ENCODE measurements around the gene ARHGEF38. TPM values are rescaled to one million over a fixed set of nuclear protein-coding genes. Genes with fewer than 3 reads are reported as not detected.
"Not testable (repeated sequence)": the region's sequence is repeated elsewhere in the genome, so short reads cannot be mapped to it uniquely, and the experiment has no call there.

The ARHGEF38 gene
- total RNA-seq, 1 donor from 2014 or later, result not detected

DNA sequence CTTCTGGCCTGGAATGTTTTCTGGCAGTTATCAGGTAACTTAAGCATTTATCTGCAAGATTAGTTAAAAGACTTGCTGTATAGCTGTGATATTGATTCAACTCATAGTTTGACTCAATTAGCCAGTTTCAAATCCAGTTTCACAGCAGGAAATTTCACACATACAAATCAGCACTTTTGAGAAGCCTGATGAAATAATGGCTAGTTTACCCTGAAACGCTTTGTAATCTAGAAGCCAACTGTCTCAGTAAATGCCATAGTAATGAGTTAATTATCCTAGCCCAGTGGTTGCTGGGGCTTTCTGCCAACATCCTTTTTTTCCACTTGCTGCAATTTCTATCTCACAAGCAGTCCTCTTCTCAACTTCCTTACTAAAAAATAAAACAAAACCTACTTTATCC lies 53.1 kb downstream of the ARHGEF38 start:
- Mint-ChIP-seq H3K9me3 (peaks cover 5% of the 10 kb centered on the region), H3K4me1 (no peaks in the 10 kb centered on the region), H3K36me3 (ENCODE audit: low read depth) (no peaks in the 10 kb centered on the region), H3K27me3 (ENCODE audit: low read depth) (no peaks in the 10 kb centered on the region), H3K4me3 (no peak overlapping the region), H3K27ac (ENCODE audit: unreplicated experiment) (no peak overlapping the region)
- DNase-seq (ENCODE audit: low read depth, low spot score), result no peak
- TF ChIP-seq, protein P1, sequence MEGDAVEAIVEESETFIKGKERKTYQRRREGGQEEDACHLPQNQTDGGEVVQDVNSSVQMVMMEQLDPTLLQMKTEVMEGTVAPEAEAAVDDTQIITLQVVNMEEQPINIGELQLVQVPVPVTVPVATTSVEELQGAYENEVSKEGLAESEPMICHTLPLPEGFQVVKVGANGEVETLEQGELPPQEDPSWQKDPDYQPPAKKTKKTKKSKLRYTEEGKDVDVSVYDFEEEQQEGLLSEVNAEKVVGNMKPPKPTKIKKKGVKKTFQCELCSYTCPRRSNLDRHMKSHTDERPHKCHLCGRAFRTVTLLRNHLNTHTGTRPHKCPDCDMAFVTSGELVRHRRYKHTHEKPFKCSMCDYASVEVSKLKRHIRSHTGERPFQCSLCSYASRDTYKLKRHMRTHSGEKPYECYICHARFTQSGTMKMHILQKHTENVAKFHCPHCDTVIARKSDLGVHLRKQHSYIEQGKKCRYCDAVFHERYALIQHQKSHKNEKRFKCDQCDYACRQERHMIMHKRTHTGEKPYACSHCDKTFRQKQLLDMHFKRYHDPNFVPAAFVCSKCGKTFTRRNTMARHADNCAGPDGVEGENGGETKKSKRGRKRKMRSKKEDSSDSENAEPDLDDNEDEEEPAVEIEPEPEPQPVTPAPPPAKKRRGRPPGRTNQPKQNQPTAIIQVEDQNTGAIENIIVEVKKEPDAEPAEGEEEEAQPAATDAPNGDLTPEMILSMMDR (conservative IDR thresholded peaks at IDR 0.05), result no peak

DNA sequence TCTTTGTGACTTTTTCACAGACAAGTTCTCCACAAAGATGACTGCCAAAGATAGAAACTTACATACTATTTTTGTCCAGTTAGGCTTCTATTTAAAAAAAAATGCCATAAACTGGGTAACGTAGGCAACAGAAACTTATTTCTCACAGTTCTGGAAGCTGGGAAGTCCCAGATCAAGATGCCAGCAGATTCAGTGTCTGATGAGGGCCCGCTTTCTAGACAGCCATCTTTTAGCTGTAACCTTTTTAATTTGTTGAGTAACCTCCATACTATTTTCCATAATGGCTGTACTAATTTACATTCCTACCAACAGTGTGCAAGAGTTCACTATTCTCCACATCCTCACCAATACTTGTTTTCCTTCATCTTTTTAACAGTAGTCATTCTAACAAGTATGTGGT lies 55.5 kb downstream of the ARHGEF38 start:
- no peaks in the 10 kb centered on the region for H3K4me1 Mint-ChIP-seq
- no peaks in the 10 kb centered on the region for H3K36me3 Mint-ChIP-seq (ENCODE audit: low read depth)
- no peak overlapping the region for H3K4me3 Mint-ChIP-seq
- no peak overlapping the region for H3K27ac Mint-ChIP-seq (ENCODE audit: unreplicated experiment)
- no peaks in the 10 kb centered on the region for H3K27me3 Mint-ChIP-seq (ENCODE audit: low read depth)
- no peak for DNase-seq (ENCODE audit: low read depth, low spot score)
- peaks cover 5% of the 10 kb centered on the region for H3K9me3 Mint-ChIP-seq
- TF ChIP-seq, protein P1 (conservative IDR thresholded peaks at IDR 0.05), result no peak

DNA sequence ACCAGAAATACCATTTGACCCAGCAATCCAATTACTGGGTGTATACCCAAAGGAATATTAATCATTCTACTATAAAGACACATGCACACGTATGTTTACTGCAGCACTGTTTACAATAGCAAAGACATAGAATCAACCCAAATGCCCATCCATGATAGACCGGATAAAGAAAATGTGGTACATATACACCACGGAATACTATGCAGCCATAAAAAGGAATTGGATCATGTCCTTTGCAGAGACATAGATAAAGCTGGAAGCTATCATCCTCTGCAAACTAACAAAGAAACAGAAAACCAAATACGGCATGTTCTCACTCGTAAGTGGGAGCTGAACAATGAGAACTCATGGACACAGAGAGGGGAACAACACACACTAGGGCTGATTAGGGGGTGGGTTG lies 57.4 kb downstream of the ARHGEF38 start:
- H3K4me3 Mint-ChIP-seq; H3K27ac Mint-ChIP-seq (ENCODE audit: unreplicated experiment); DNase-seq (ENCODE audit: low read depth, low spot score); H3K27me3 Mint-ChIP-seq (ENCODE audit: low read depth); H3K36me3 Mint-ChIP-seq (ENCODE audit: low read depth); H3K4me1 Mint-ChIP-seq; H3K9me3 Mint-ChIP-seq: not testable (repeated sequence)

DNA sequence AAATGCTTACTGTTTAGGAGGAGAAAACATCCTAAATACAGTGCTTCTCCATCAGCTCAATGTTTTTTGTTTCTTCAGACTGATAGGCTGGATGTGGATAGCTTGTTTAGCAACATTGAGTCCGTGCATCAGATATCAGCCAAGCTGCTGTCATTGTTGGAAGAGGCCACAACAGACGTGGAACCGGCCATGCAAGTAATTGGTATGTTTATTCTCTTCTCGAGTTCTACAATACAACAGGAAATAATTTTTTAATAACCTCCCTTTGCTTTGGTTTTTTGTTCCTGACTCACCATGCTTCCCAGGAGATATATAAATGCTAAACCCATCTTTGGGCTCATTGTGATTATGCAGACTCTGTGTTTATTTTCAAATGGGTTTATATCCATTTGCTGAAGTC lies 60.9 kb downstream of the ARHGEF38 start:
- no peak for DNase-seq (ENCODE audit: low read depth, low spot score)
- Mint-ChIP-seq H3K4me3 (no peak overlapping the region), H3K27ac (ENCODE audit: unreplicated experiment) (no peak overlapping the region), H3K27me3 (ENCODE audit: low read depth) (no peaks in the 10 kb centered on the region), H3K36me3 (ENCODE audit: low read depth) (no peaks in the 10 kb centered on the region), H3K4me1 (peaks cover 3% of the 10 kb centered on the region), H3K9me3 (peaks cover 5% of the 10 kb centered on the region)
- TF ChIP-seq, protein P1 (conservative IDR thresholded peaks at IDR 0.05), result no peak

DNA sequence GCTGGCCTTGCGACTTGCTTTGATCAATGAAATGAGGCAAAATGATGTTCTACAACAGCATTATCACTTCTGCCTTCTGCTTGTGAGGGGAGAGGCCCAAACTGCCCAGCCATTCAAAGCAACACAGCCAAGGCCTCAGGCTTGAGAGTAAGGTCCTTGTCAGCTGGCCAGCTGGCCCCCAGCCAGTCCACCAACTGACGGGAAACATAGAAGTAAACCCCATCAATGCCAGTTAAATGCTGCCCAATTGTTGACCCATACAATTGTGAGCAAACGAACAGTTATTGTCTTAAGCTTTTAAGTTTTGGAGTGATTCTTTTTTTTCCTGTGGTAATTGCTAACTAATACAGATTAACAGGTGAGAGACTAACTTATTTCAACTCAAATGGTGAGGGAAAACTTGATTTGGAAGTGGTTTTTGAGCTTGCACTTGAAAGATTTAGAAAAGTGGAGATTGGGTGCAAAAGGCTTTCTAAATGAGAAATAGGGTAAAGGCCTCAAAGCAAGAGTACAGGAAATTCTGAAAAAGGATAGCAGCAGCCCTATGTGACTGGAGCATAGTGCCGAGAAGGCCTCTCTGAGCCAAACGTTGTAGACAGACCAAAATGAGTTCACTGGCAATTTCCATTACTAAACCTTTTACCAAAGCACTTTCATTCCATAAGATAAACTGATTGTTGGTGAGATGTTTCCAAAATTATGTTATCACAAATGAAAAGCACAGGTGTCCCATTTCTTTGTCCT lies 66.9 kb downstream of the ARHGEF38 start:
- Mint-ChIP-seq H3K9me3 (no peaks in the 10 kb centered on the region), H3K27me3 (ENCODE audit: low read depth) (no peaks in the 10 kb centered on the region), H3K4me3 (no peak overlapping the region), H3K27ac (ENCODE audit: unreplicated experiment) (no peak overlapping the region), H3K4me1 (no peaks in the 10 kb centered on the region), H3K36me3 (ENCODE audit: low read depth) (no peaks in the 10 kb centered on the region)
- TF ChIP-seq, protein P1 (conservative IDR thresholded peaks at IDR 0.05), result no peak
- DNase-seq (ENCODE audit: low read depth, low spot score), result no peak

DNA sequence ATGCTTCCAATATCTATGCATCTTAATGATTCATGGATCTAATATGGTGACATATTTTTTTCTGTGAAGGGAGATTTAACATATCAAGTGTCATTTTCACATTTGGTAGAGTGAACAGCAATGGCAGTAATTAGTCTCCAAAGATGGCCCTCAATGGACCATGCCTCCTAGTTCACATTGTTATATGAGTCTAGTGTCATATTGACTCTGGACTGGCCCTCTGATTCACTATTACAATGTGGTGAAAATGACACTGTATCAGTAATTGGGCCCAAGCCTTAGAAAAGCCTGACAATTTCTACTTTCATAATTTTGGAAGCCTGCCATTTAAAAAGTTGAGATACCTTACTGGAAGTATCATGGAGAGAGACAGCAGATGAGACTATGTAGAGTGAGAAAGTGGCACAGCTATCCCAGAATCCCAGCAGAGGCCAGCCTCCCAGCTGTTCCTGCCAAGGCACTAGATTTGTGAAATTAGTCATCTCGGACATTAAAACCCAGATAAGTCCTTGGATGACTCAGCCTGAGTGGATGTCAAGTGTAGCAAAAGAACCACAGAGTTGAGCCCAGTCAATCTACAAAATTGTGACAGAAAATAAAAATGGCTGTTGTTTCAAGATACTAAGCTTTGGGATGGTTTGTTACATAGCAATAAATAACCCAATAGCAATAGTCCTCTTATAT lies 68.4 kb downstream of the ARHGEF38 start:
- H3K4me3 Mint-ChIP-seq, result no peak overlapping the region
- no peaks in the 10 kb centered on the region for H3K4me1 Mint-ChIP-seq
- no peaks in the 10 kb centered on the region for H3K9me3 Mint-ChIP-seq
- H3K27me3 Mint-ChIP-seq (ENCODE audit: low read depth), result no peaks in the 10 kb centered on the region
- DNase-seq (ENCODE audit: low read depth, low spot score), result no peak
- no peak overlapping the region for H3K27ac Mint-ChIP-seq (ENCODE audit: unreplicated experiment)
- H3K36me3 Mint-ChIP-seq (ENCODE audit: low read depth), result no peaks in the 10 kb centered on the region
- TF ChIP-seq, protein P1 (conservative IDR thresholded peaks at IDR 0.05), result no peak

All from neural crest cell (in vitro differentiated cells).